DND-41 (cell line): ENCODE data around the gene ARHGAP35.

Experiments used
- ATAC-seq: fragments of 200-7000 bp; cut with Tn5 transposase; 3 replicates; pipeline ENCODE4 v1.9.1; 2021; ENCODE audit warnings: low read depth; ENCODE audit not compliant: insufficient read depth
- DNase-seq: peaks from one replicate; pipeline ENCODE4 v3.0.0-alpha.2; 2020
- H2AFZ ChIP-seq: 2 replicates; pipeline ENCODE4 v1.6.0; 2012; ENCODE audit warnings: low read depth, low read length
- H3K27ac ChIP-seq: 2 replicates; pipeline ENCODE4 v1.5.1; 2012; ENCODE audit warnings: low read length, inconsistent platforms
- H3K27me3 ChIP-seq: fragments of 200-600 bp; sonication (generic); 2 replicates; pipeline ENCODE4 v1.6.0; 2012; ENCODE audit warnings: low read length, mild to moderate bottlenecking, inconsistent platforms; ENCODE audit not compliant: insufficient read depth, poor library complexity
- H3K36me3 ChIP-seq: 2 replicates; pipeline ENCODE4 v1.5.1; 2012; ENCODE audit warnings: low read length, inconsistent platforms; ENCODE audit not compliant: insufficient read depth
- H3K4me1 ChIP-seq: 2 replicates; pipeline ENCODE4 v1.5.1; 2012; ENCODE audit warnings: mild to moderate bottlenecking, low read length; ENCODE audit not compliant: insufficient read depth
- H3K4me2 ChIP-seq: 2 replicates; pipeline ENCODE4 v1.6.0; 2012; ENCODE audit warnings: mild to moderate bottlenecking, moderate library complexity, low read length, inconsistent platforms; ENCODE audit not compliant: insufficient read depth
- H3K4me3 ChIP-seq, 2 experiments: fragments of 200-600 bp in 1 of 2; shearing (Covaris generic) in 1 of 2; 2 replicates each; pipeline ENCODE4 v1.5.1; 2012 to 2016; ENCODE audit warnings: inconsistent platforms in 2 of 2, low read length in 2 of 2, mild to moderate bottlenecking in 2 of 2, low read depth in 1 of 2, moderate library complexity in 1 of 2
- H3K79me2 ChIP-seq: 2 replicates; pipeline ENCODE4 v1.6.0; 2012; ENCODE audit warnings: low read length, inconsistent platforms; ENCODE audit not compliant: insufficient read depth
- H3K9ac ChIP-seq: 2 replicates; pipeline ENCODE4 v1.6.0; 2012; ENCODE audit warnings: low read depth, mild to moderate bottlenecking, inconsistent platforms, low read length, moderate library complexity
- H3K9me3 ChIP-seq: 2 replicates; pipeline ENCODE4 v1.5.1; 2012; ENCODE audit warnings: low read length, moderate library complexity, mild to moderate bottlenecking, inconsistent platforms; ENCODE audit not compliant: insufficient read depth, severe bottlenecking
- H4K20me1 ChIP-seq: 2 replicates; pipeline ENCODE4 v1.6.0; 2012; ENCODE audit warnings: low read length; ENCODE audit not compliant: insufficient read depth
- CTCF ChIP-seq: IDR thresholded peaks from 2 replicates; pipeline ENCODE4 v1.5.1; 2012; ENCODE audit warnings: borderline replicate concordance, low read length, moderate library complexity, mild to moderate bottlenecking; ENCODE audit not compliant: poor library complexity, severe bottlenecking; ENCODE audit errors: extremely low read depth
- EZH2 ChIP-seq: IDR thresholded peaks from 3 replicates; pipeline ENCODE4 v1.6.1; 2012; ENCODE audit warnings: borderline replicate concordance, low read depth, mild to moderate bottlenecking, moderate library complexity, low read length, inconsistent platforms; ENCODE audit not compliant: severe bottlenecking

The ARHGAP35 gene

GRCh38 chr19:46863818-46864629 lies 3.2 kb downstream of the ARHGAP35 start:
- no peaks in the 10 kb centered on the region for H3K27me3 ChIP-seq
- H3K9me3 ChIP-seq: no peaks in the 10 kb centered on the region
- peak overlapping the region in 1 of 2 experiments; percentile 75; a peak in 2 of 4 replicates for H3K4me3 ChIP-seq
- H3K4me2 ChIP-seq: peak overlapping the region; percentile 70
- TF ChIP-seq CTCF (no peak), EZH2 (no peak)
- peak overlapping the region; percentile 100 for H3K9ac ChIP-seq
- peaks cover 65% of the 10 kb centered on the region for H4K20me1 ChIP-seq
- no peak for DNase-seq
- H3K79me2 ChIP-seq: peaks cover 83% of the 10 kb centered on the region
- H3K4me1 ChIP-seq: peaks cover 58% of the 10 kb centered on the region
- ATAC-seq: no peak
- H3K27ac ChIP-seq: peak overlapping the region; percentile 71; the same call in 1 of the 2 replicates
- H2AFZ ChIP-seq: no peak overlapping the region
- peaks cover 14% of the 10 kb centered on the region for H3K36me3 ChIP-seq

- Histone ChIP-seq H4K20me1 (peaks cover 74% of the 10 kb centered on the region), H2AFZ (no peak overlapping the region), H3K79me2 (peaks cover 99% of the 10 kb centered on the region), H3K27me3 (no peaks in the 10 kb centered on the region), H3K4me3 (no peak overlapping the region), H3K4me1 (peaks cover 48% of the 10 kb centered on the region), H3K4me2 (peak overlapping the region; percentile 17; the same call in 1 of the 2 replicates), H3K36me3 (peaks cover 14% of the 10 kb centered on the region), H3K9ac (no peak overlapping the region), H3K27ac (no peak overlapping the region), H3K9me3 (no peaks in the 10 kb centered on the region)
- no peak for TF ChIP-seq CTCF
- no peak for TF ChIP-seq EZH2
- ATAC-seq (no peak), DNase-seq (no peak)
These were observed 5.8 kb downstream of the ARHGAP35 start for GRCh38 chr19:46866407-46867136.

GRCh38 chr19:46867170-46867569 lies 6.4 kb downstream of the ARHGAP35 start:
- Histone ChIP-seq H3K36me3 (peaks cover 14% of the 10 kb centered on the region), H3K9me3 (no peaks in the 10 kb centered on the region), H3K4me3 (no peak overlapping the region), H3K79me2 (peaks cover 99% of the 10 kb centered on the region), H3K4me2 (peak overlapping the region; percentile 11; the same call in 1 of the 2 replicates), H3K27me3 (no peaks in the 10 kb centered on the region), H3K4me1 (peaks cover 42% of the 10 kb centered on the region), H2AFZ (no peak overlapping the region), H3K27ac (no peak overlapping the region), H4K20me1 (peaks cover 70% of the 10 kb centered on the region), H3K9ac (no peak overlapping the region)
- DNase-seq (no peak), ATAC-seq (no peak)
- TF ChIP-seq EZH2: no peak
- TF ChIP-seq CTCF: no peak
